HEK293T (cell line): Measurements from ENCODE around the gene ADAMTSL2.

Source experiments
- CTCF ChIA-PET: fragments of 350-600 bp; formaldehyde crosslinking; extraction: SDS; loops from one replicate; lab custom pipeline; 2021; ENCODE audit warnings: antibody characterized with exemption, inconsistent platforms; lab: Yijun Ruan, JAX
- POLR2A ChIA-PET: fragments of 350-600 bp; formaldehyde crosslinking; extraction: SDS; loops from one replicate; lab custom pipeline; 2020; ENCODE audit warnings: antibody characterized with exemption, inconsistent platforms; lab: Yijun Ruan, JAX
- DNase-seq: peaks from one replicate; pipeline ENCODE4 v3.0.0; 2012; ENCODE audit warnings: mixed read lengths; ENCODE audit errors: extremely low spot score
- ARNT ChIP-seq: fragments of 450-650 bp; IDR thresholded peaks from 2 replicates; pipeline ENCODE4 v1.6.1; 2017; ENCODE audit warnings: mild to moderate bottlenecking
- BHLHE40 ChIP-seq: fragments of 450-650 bp; IDR thresholded peaks from 2 replicates; pipeline ENCODE4 v1.6.1; 2016; ENCODE audit warnings: mild to moderate bottlenecking, moderate library complexity, borderline replicate concordance
- CTBP1 ChIP-seq: fragments of 450-650 bp; IDR thresholded peaks from 2 replicates; pipeline ENCODE4 v1.6.1; 2016; ENCODE audit warnings: borderline replicate concordance
- ELF4 ChIP-seq: fragments of 450-650 bp; IDR thresholded peaks from 2 replicates; pipeline ENCODE4 v1.6.1; 2017; ENCODE audit warnings: antibody characterized with exemption
- FOXA1 ChIP-seq: fragments of 450-650 bp; IDR thresholded peaks from 2 replicates; pipeline ENCODE4 v1.6.1; 2016; ENCODE audit warnings: mild to moderate bottlenecking
- FOXK2 ChIP-seq: fragments of 450-650 bp; IDR thresholded peaks from 2 replicates; pipeline ENCODE4 v1.6.1; 2016; ENCODE audit warnings: mild to moderate bottlenecking
- FOXM1 ChIP-seq: fragments of 450-650 bp; IDR thresholded peaks from 2 replicates; pipeline ENCODE4 v1.6.1; 2017; ENCODE audit warnings: mild to moderate bottlenecking, borderline replicate concordance
- HDGF ChIP-seq: fragments of 450-650 bp; IDR thresholded peaks from 2 replicates; pipeline ENCODE4 v1.6.1; 2017; ENCODE audit warnings: antibody characterized with exemption, borderline replicate concordance
- L3MBTL2 ChIP-seq: fragments of 450-650 bp; conservative IDR thresholded peaks from 2 replicates; pipeline ENCODE4 v1.6.1; 2016; ENCODE audit warnings: mild to moderate bottlenecking
- LEF1 ChIP-seq: fragments of 450-650 bp; IDR thresholded peaks from 2 replicates; pipeline ENCODE4 v1.6.1; 2017; ENCODE audit warnings: mild to moderate bottlenecking, borderline replicate concordance
- NFRKB ChIP-seq: fragments of 450-650 bp; IDR thresholded peaks from 2 replicates; pipeline ENCODE4 v1.6.1; 2016; ENCODE audit warnings: mild to moderate bottlenecking, moderate library complexity
- SP1 ChIP-seq: fragments of 450-650 bp; IDR thresholded peaks from 2 replicates; pipeline ENCODE4 v1.6.1; 2017
- SUZ12 ChIP-seq: fragments of 450-650 bp; IDR thresholded peaks from 2 replicates; pipeline ENCODE4 v1.6.1; 2016; ENCODE audit warnings: mild to moderate bottlenecking
- TARDBP ChIP-seq: fragments of 450-650 bp; IDR thresholded peaks from 2 replicates; pipeline ENCODE4 v1.6.1; 2016
- ZNF384 ChIP-seq: fragments of 450-650 bp; IDR thresholded peaks from 2 replicates; pipeline ENCODE4 v1.6.1; 2016
- TF ChIP-seq, protein P1 (sequence below): fragments of 450-650 bp; IDR thresholded peaks from 2 replicates; pipeline ENCODE4 v1.6.1; 2016

ADAMTSL2 gene

DNA sequence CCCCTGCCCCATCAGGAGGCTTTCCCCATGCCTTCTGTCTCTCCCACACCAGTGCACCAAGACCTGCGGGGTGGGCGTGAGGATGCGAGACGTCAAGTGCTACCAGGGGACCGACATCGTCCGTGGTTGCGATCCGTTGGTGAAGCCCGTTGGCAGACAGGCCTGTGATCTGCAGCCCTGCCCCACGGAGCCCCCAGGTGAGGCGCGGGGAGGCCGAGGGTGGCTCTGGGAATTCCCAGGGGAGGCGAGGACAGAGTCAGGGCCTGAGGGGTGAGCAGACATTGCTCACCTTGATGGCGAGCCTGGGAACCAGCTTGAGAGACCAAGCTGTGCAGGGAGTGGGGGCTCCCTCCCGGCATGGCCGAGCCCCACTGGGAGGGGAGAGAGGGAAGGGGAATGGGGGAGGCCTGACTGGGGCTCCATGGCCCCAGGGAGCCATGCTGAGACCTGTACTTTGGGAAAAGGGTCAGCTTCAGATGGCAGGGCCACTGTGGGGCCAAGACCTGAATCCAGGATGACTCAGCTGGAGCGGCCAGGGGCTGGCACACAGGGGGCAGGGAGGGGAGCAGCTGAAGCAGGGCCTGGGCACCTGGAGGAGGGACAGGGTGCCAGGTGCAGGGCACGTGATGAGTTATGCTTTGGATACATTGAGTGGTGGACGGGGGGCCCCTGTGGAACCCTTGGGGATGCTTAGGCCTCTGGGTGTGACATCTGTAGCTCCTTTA lies 39.4 kb downstream of the ADAMTSL2 start:
- CTCF ChIA-PET, result no interaction called here
- POLR2A ChIA-PET, result no interaction called here
- TF ChIP-seq HDGF (no peak), L3MBTL2 (no peak), TARDBP (no peak), CTBP1 (no peak), BHLHE40 (no peak), ELF4 (no peak), ARNT (no peak), SP1 (no peak), ZNF384 (no peak), LEF1 (no peak), FOXA1 (no peak), SUZ12 (no peak), FOXM1 (no peak), NFRKB (no peak), FOXK2 (no peak)
- TF ChIP-seq, protein P1, sequence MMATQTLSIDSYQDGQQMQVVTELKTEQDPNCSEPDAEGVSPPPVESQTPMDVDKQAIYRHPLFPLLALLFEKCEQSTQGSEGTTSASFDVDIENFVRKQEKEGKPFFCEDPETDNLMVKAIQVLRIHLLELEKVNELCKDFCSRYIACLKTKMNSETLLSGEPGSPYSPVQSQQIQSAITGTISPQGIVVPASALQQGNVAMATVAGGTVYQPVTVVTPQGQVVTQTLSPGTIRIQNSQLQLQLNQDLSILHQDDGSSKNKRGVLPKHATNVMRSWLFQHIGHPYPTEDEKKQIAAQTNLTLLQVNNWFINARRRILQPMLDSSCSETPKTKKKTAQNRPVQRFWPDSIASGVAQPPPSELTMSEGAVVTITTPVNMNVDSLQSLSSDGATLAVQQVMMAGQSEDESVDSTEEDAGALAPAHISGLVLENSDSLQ, result no peak
- DNase-seq, result no peak

DNA sequence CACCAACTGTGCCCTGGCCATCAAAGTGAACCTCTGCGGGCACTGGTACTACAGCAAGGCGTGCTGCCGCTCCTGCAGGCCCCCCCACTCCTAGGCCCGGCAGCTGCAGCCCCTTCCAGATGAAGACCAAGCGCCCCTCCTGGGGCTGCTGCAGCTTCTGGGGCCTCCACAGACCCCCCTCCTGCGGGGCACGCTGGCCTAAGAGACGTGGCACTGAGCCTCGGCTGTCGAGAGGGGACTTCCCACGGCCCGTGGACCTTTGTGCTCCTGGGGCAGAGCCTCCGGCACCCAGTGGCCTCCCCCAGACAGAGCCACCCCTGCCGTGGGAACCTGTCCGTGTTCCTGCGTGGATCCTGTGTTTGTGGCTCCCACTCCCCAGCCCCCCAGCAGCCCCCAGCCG lies 40.3 kb downstream of the ADAMTSL2 start:
- TF ChIP-seq LEF1 (no peak), SP1 (no peak), L3MBTL2 (no peak), ELF4 (no peak), SUZ12 (no peak), FOXA1 (no peak), NFRKB (no peak), FOXM1 (no peak), FOXK2 (no peak), CTBP1 (no peak)
- TF ChIP-seq, protein P1, result no peak
- POLR2A ChIA-PET, result no interaction called here
- DNase-seq, result no peak
- CTCF ChIA-PET, result no interaction called here

DNA sequence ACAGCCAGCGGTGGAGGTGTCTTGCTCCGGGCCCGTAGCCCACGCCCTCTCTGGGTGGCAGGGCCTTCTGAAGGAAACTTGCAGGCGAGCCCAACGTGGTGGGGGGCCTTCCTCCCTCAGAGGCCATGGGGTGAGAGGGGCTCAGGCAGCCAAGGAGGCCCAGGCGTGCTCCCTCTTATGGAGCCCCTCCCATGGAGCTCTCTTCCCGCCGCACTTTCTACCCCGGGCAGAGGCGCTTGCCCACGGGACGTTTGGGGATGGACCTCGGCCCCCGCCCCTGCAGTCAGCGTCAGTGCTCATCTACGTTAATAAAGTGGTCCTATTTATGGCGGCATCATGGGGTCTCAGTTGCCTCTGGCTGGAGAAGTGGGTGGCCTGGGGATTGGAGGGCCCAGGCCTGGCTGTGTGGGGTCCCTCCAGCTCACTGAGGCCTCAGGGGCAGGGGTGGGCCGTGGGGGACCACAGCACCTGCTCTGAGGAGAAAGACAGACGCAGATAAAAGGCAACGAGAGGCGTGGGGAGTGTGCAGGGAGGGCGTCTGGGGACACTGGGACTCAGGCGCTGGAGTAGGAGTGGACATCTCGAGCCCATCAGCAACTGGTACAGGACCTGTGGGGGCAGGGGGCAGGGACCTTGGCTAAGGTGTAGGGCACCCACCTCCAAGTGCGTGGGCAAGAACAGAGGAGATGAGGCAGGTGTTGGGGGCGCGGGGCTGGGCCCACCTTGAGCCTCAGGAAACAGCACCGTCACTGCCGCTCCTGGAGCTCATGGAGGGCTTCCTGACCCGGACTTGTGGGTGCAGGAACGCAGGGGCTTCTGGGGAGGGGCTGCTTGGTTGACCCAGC lies 40.9 kb downstream of the ADAMTSL2 start:
- ChIA-PET CTCF (no interaction called here), POLR2A (no interaction called here)
- no peak for TF ChIP-seq LEF1
- TF ChIP-seq, protein P1, result no peak
- TF ChIP-seq SP1, result no peak
- TF ChIP-seq CTBP1, result no peak
- no peak for TF ChIP-seq L3MBTL2
- TF ChIP-seq ZNF384, result no peak
- TF ChIP-seq FOXA1, result no peak
- TF ChIP-seq FOXM1, result no peak
- no peak for TF ChIP-seq TARDBP
- TF ChIP-seq ARNT, result no peak
- no peak for TF ChIP-seq NFRKB
- TF ChIP-seq FOXK2, result no peak
- DNase-seq, result no peak

DNA sequence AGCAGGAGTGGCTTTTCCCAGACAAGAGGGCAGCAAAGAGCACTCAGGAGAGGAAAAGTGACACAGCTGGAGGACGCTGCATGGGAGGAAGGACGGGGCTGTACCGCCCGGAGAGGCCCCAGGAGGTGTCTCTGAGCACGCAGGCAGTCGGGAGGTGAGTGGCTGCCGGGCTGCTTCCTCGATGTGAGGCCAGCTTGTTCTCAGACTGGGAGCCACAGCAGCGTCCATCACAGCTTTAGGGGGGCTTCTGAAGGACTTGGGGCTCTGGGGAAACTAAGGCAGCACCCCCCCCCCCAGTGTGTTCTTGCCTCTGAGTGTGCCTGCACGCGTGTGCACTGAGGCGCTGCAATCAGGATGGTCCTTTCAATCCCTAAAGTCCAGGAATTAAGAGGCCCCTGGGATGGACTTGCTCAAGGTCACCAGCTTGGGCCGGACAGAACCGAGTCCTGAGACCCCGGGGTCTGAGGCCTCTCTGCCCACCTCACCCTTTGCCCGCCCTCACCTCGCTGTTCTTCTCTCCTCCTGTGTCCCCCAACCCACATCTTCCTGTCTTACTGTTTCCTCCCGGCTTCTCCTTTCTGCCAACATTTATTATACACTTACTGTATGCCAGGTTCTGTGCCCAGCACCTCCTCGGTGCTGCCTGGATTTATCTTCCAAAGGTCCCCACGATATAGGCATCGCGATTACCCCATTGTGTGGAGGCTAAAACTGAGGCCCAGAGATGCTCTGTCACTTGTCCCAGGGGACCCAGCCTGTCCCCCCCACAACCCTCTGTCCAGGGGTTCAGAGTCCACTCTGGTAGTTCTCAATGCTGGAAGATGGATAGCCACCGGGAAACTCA lies 41.7 kb downstream of the ADAMTSL2 start:
- no peak for DNase-seq
- ChIA-PET CTCF (no interaction called here), POLR2A (no interaction called here)
- no peak for TF ChIP-seq NFRKB
- TF ChIP-seq HDGF, result no peak
- TF ChIP-seq FOXM1, result no peak
- no peak for TF ChIP-seq LEF1

DNA sequence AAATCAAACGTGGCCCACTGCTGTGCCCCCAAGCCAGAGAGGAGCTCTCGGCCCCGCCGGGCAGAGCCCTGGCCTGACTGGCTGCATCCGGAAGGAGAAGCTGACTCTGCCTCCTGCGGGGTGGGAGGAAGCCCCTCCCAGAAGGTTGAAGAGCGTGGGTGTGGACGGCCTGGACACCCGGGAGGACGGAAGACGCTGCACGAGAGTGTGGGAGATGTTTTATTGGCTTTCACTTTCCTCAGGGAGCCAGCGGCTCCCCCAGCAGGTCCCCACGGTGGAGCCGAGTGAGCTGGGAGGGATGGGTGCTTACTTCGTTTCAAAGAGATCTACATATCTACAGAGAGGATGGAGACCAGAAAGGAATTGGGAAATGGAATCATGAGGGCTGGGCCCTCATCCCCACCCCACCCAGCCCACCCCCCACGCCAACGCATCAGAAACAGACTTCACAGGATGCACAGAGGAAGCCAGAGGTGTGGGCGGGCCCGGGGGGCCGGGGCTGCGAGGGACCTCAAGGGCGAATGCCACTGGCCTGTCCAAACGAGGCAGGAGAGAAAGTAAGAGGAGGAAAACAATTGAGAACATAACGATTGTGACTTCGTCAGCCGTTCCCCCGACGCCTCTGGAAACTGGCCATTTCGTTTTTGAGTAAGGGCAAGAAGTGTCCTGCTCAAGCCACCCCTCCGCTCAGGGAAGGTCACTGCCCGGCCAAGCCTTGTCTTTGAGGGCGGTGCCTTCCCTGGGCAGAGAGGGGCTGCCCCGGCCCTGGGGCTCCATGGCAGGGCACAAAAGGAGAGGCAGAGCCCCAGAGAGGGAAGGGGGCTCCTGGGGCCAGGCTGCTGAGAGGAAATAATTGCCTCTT lies 42.6 kb downstream of the ADAMTSL2 start:
- DNase-seq, result no peak
- TF ChIP-seq ELF4, result no peak
- no peak for TF ChIP-seq ZNF384
- TF ChIP-seq FOXA1, result no peak
- TF ChIP-seq CTBP1, result no peak
- TF ChIP-seq FOXM1, result no peak
- no peak for TF ChIP-seq TARDBP
- no peak for TF ChIP-seq L3MBTL2
- no peak for TF ChIP-seq LEF1
- no peak for TF ChIP-seq BHLHE40
- no peak for TF ChIP-seq ARNT
- no peak for TF ChIP-seq FOXK2
- no peak for TF ChIP-seq SP1
- no peak for TF ChIP-seq HDGF
- TF ChIP-seq NFRKB, result no peak
- TF ChIP-seq, protein P1, result no peak
- TF ChIP-seq SUZ12, result no peak
- CTCF ChIA-PET, result no interaction called here
- POLR2A ChIA-PET, result no interaction called here
